ENCODE results near the gene SRRD.

DNA sequence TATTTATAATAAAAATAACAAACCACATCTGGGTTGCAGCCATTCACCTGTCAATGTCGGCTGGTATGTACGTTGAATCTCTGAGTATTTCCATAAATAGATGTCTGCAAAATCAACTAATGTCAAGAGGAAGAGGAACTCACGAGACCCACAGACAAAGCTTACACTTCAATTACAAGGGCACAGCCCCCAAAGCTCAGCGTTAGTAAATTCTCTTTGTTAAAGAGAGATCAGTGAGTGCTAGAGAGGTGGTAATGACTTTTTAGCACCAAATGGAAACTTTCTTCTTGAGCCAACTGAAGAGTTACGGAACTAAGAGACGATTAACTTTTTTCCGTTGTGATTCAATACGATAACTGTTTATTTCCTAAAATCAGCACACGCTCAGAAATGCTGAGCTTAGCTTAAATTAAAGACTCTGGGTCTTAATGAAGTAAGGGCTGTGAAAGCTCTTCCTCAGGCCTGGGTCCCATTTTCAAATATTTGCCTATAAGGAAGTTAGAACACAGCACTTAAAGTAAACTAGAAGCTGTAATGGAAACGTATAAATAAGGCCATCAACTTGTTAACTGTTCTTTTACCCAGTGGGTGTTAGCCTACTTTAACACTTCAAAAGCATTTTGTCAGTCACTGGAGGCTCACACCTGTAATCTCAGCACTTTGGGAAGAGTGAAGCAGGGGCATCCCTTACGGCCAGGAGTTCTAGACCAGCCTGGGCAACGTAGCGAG lies 51.4 kb downstream of the SRRD start:
- TF ChIP-seq POLR2A (IDR thresholded peaks at IDR 0.05; ENCODE audit: low read depth, low read length): no peak
- no peak for TF ChIP-seq POLR2AphosphoS5 (IDR thresholded peaks at IDR 0.05; ENCODE audit: low read depth, low read length)
- TF ChIP-seq TAF1 (IDR thresholded peaks at IDR 0.05; ENCODE audit: borderline replicate concordance, low read depth, low read length): no peak
